NOMO-1 (cell line): ENCODE results near the gene NDFIP2.
"Not testable (repeated sequence)": the region's sequence is repeated elsewhere in the genome, so short reads cannot be mapped to it uniquely, and the experiment has no call there.

Experiments used
- DNase-seq, 2 experiments: peaks; one replicate each; lab custom pipeline; 2025; ENCODE audit not compliant: unreplicated experiment in 2 of 2; lab: John Stamatoyannopoulos, UW

The NDFIP2 gene

DNA sequence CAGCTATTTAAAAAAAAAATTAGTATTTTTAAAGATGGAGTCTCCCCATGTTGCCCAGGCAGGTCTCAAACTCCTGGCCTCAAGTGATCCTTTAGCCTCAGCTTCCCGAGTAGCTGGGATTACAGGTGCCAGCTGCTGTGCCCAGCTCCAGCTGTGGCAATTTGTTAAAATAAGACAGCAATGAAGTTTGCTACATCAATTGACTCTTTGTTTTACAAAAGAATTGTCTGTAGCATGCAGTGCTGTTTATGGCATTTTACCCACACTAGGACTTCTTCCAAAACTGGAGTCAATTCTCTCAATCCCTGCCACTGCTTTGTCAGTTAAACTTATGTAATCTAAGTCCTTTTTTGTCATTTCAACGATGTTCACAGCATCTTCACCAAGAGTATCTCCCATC is 49.3 kb downstream of the NDFIP2 start:
- DNase-seq: no peak

DNA sequence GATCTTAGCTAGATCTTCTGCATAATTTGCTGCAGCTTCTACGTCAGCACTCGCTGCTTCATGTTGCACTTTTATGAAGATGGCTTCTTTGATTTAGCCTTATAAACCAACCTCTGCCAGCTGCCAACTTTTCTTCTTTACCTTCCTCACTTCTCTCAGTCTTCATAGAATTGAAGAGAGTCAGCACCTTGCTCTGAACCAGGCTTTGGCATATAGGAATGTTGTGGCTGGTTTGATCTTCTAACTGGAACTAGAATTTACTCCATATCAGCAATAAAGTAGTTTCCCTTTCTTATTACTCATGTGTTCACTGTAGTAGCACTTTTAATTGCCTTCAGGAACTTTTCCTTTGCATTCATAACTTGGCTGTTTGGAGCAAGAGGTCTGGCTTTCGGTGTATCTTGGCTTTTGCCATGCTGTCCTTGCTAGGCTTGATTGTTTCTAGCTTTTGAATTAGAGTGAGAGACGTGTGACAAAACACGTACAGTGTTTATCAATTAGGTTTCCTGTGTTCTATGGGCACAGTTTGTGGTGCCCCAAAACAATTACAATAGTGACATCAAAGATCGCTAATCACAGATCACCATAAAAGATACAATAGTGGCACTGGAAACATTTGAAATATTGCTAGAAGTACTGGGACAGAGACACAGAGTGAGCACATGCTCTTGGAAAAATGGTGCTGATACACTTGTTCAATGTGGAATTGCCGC is 50.7 kb downstream of the NDFIP2 start:
- no peak for DNase-seq

DNA sequence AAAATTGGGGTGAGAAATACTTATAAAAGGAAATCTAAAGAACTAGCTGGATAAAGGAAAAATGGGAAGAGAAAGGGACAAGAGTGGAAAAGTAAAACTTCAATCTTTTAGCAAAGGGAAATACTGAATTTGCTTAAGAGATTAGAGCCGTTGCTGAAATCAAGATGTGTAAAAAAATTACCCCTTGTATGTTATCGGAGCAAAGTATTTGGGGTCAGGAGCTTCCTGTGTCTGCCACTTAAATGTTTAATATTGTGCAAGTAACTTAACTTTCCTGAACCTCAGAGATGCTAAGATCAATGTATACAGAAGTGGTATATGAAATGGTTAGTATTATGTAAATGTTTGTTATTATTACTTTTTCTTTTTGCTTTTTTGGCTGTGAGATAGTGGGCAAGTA is 51.6 kb downstream of the NDFIP2 start:
- no peak for DNase-seq

DNA sequence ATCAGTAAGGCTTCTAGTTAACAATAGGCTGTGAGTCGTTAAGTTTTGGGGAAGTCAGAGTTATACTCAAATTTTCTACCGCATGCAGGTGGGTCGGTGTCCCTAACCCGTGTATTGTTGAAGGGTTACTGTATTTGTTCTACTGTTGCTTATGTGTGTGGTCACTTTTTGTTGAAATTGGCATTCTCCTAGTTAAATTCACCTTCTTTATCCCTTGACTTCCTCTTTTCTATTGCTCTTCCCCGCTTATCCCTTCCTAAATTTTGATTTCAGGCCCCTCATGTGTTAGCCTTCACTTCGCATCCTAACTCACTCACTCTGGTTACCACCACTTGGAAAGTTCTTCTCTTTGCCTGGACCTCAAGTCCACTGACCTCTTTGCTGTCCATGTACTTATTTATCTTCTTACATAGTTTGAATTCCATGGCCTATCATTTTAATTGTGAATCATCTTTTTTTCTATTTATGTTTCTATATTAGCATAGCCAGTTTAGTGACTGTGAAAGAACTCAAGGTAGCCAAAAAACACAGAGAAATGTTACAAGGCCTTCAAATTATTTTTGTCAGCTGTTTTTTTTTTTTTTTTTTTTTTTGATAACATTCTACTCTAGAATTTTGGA is 52.9 kb downstream of the NDFIP2 start:
- DNase-seq: no peak

DNA sequence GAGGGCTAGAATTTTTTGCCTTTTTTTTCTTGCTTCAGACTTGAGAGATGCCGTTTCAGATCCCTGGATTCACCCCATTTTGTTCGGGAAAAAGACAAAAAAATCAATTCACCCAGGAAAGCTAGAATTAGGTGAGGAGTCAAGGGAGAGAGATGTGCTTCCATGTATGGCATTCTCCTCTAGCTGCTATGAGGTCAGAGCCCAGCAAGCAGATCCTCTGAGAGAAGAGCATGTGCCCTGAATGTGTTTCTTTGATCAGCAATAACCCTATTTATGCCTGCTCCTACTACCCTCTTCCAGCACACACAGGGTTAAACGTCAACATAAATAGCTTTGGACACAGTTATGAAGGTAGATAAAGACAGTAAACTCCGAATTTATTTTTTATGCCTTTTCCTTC is 53.6 kb downstream of the NDFIP2 start:
- no peak for DNase-seq

DNA sequence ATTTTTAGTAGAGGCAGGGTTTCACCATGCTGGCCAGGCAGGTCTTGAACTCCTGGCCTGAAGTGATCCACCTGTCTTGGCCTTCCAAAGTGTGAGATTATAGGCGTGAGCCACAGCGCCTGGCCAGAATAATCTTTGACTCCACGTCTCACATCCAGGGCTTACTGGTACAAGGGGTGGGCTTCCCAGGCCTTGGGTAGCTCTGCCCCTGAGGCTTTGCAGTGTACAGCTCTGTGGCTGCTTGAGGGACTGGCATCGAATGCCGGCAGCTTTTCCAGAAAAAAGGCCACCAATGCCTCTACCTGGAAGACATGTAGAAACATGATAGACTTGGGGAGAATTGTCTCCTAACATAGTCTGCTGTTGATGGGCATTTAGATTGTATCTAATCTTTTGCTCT is 57.8 kb downstream of the NDFIP2 start:
- no peak for DNase-seq

DNA sequence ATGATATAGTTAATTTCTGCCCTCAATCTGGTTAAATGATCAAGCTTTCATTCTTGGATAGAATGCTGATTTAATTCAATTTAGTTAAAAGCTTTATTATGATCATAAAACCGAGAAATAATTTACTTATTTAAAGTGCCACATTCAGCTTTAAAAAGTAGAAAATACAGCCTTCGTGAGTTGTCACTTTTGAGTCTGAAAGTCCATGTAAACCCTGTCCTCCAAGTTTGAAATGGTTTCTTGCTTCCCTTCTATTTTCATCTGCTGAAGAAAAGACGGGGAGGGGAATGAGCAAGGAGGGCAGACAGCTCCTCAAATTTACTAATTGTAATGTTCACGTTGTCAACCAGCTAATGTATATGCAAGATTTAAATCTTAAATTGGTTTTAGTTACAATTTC is 59.5 kb downstream of the NDFIP2 start:
- DNase-seq: no peak

DNA sequence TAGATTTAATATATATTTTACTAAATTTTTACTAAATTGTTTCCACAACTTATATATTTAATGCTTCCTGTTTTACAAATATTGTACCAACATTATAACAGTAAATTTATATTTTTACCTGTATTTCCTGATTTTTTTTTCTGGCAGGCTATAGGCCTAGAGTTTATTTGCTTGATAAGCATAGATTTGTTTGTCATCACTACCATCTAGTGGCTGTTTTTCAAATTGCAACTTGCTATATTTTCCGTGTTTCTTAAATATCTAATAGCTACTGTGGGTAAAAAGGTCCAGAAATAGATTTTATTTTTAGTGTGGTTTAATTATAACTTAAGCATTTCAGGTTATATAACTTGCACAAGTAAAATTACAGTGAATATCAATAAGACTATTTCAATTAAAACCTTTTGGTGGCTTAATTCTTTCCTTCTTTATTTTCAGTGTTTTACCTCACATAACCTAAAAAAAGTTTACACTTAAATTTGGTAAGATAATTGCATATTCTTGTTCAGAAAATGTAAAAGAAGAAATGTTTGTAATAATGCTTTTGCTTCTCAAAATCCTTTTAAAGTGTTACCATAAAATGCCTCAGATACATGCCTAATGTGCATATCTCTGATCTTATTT is 60.6 kb downstream of the NDFIP2 start:
- DNase-seq: peak in 1 of 2 experiments; percentile 50

DNA sequence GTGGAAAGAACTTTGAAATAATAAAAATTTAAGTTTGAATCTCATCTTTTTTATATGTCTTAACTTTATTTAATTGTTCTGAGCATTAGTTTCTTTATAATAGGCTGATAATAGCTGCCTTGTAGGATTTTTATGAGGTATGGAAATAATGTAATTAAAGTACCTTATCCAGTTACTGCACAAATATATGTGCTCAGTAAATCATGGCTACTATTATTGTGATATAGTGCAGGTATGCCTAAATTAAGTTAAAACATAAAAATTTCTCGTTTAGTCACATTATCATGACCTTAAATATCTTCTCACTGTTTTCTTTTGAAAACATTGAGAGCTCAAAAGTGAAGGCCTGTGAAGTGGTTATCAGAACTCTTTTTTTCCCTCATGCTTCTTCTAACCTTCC is 62.9 kb downstream of the NDFIP2 start:
- no peak for DNase-seq

DNA sequence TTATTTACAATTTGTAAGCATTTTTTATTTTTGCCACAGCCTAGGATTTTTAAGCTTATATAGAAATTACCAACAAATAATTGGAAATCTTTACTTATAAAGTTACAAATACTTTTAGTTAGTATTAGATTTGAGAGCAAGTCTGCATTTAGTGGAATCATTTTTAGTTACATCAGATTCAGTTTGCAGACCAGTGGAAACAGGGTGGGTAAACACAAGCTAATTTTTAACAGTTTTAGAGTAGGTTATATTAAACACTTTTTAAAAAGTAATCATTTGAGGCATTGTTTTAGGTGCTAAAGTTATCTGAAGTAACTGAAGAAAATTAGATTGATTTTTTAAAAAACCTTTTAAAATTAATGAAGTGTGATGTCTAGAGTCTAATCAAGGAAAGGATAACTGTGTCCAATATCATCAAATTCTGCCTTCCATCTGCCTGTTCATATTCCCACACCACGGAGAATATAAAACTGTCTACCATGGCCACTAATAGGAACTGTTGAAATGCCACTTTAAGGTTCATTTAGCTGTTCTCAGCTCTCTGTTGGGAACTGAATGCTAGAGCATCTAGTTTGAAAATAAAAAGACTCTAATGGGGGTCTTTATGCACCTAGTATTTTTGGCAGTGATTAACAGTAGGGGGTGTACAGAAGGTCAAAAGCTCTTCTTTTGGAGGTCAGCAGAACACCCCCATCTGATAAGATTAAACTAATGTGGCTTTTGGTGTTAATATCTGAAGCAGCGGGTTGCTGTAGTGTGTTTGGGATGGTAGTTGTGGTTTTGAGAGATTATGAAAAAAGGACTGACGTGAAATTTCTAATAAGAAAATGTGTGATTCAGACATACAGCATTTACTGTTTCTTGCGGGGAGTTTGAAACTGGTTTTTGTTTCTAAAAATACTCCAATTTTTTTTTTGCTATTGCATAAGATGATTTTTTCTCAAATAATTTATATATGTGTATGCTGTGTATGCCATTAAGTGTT is 66.5 kb downstream of the NDFIP2 start:
- DNase-seq: no peak

DNA sequence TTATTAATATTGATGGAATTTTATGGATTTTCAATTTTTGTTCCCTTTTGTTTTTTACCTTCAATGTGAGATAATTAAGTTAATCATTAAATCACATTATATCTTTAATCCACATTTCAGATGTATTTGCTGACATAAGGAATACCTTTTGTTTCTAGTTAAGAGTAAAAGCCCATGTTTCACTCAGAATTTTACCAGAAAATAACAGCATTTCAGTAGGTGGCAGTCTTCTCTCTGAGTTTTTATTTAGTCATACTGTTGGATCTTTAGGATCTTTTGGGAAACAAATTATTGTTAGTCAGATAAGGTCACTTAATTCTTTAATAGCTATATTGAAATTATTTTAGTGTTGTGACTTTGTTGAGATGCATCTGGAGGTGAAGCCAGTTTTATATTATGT is 67.9 kb downstream of the NDFIP2 start:
- no peak for DNase-seq

DNA sequence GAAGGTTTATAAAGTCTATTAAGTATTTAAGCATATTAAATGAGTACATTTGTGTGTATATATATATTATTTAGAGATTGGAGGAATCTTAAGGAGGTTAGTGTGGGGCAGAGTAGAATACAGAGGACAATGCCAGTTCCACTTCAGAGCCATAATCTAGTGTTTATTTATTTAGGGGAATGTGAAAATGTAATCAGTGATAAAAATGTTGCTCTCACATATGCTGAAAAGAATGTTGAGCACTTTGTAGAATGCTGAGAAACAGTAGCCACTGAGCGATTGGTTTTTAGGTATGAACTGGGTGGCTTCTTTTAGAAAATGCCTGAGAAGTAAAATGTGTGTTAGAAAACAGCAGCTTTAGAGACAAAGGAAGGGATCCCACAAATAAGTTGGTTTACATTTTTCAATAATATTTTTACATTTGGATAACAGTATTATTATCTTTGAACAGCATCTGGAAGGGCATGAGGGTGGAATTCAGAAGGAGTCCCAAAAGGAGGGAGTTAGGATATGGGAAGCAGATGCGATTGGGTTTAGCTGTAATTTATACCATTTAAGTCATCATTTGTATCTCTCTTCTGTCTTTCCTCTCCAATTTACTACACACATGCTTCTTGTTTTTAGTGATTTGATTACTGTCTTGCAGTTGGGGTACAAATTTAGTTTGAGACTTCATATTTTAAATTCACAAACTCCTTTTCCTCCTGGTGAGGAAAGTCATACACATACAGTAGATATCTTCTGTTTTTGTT is 68.6 kb downstream of the NDFIP2 start:
- DNase-seq: no peak

DNA sequence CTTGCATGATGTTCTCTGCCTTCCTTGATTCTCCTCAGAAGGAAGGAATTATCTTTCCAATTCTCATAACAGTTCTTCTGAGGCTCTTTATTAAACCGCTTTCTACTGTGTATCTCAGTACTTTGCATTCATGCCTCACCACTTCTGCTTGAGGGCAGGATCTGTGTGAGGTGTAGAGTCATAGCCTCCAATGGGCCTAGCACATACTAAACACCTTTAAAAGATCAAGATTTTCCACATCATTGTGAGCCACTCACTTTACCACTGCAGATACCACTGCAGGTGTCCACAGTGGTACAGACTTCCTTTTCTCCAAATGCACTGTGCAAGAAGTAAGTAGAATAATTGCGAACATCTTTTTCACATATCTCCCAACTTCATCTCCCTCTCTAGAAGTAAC is 76.7 kb downstream of the NDFIP2 start:
- DNase-seq: no peak

DNA sequence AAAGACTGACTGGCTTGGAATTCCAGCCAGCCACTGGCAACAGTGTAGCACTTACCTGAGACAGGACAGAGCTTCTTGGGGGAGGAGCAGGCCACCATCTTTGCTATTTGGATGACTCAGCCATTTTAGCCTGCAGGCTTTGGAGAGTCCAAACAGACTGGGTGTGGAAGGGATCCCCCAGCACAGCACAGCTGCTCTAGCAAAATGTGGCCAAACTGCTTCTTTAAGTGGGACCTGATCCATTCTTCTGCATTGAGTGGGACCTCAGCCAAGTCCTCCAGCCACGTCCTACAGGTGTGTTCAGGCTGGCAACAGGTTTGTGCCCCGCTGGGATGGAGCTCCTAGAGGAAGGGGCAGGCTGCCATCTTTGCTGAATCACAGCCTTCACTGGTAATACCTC is 80.0 kb downstream of the NDFIP2 start:
- no peak for DNase-seq

DNA sequence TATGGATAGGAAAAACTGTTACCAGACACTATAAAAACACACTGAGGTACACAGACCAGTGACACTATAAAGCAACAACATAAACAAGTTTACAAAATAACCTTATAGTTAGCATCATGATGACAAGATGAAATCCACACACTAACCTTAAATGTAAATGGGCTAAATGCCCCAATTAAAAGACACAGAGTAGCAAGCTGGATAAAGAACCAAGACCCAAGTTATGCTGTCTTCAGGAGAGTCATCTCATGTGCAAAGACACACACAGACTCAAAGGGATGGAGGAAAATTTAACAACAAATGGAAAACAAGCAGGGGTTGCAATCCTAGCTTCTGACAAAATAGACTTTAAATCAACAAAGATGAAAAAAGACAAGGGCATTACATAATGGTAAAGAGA is 81.6 kb downstream of the NDFIP2 start:
- DNase-seq: no peak

DNA sequence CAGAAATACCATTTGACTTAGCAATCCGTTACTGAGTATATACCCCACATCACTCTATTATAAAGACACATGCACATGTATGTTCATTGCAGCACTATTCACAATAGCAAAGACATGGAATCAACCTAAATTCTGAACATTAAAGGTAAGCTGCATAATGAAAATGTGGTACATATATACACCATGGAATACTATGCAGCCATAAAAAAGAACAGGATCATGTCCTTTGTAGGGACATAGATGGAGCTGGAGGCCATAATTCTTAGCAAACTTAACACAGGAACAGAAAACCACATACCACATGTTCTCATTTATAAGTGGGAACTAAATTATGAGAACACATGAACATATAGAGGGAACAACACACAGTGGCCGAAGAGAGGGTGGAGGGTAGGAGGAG is 85.2 kb downstream of the NDFIP2 start:
- DNase-seq: no peak

DNA sequence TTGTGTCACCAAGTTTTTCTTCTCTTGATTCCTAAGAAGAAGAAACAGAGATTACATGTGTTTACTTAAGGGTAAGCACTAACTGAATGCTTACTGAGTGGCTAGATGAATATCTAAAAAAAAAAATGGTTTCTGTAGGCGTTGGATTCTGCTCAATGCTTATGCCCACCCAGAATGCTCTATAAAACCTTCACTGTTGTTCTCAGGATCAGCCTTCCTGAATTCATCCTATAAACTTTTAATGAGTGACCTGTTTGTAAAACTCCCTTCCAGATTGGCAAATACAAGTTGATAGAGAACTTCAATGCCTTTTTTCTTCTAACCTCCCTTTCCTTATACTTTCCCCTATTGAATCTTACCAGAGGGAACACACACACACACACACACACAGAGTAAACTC is 90.2 kb downstream of the NDFIP2 start:
- no peak for DNase-seq

DNA sequence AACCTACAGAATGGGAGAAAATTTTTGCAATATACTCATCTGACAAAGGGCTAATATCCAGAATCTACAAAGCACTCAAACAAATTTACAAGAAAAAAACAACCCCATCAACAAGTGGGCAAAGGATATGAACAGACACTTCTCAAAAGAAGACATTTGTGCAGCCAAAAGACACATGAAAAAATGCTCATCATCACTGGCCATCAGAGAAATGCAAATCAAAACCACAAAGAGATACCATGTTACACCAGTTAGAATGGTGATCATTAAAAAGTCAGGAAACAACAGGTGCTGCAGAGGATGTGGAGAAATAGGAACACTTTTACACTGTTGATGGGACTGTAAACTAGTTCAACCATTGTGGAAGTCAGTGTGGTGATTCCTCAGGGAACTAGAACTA is 92.9 kb downstream of the NDFIP2 start:
- not testable (repeated sequence) for DNase-seq

DNA sequence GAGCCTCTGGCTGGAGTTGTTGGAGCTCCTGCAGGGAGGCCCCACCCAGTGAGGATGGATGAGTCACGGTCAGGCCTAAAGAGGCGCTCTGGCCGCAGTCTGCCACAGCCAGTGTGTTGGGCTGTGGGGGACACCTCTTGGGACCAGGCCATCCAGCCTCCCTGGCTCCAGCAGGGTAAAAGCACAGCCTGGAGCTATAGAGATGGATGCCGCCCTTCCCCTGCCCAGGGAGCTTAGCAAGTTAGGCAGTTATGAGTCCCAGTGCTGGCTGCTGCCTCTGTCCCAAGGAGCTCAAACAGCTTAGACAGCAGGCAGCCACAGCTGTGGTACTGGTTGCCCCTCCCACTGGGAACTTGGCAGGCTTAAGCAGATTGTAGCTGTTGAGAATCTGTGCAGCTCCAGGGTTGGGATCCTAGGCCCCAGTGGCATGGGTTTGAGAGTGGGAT is 100.9 kb downstream of the NDFIP2 start:
- DNase-seq: no peak

DNA sequence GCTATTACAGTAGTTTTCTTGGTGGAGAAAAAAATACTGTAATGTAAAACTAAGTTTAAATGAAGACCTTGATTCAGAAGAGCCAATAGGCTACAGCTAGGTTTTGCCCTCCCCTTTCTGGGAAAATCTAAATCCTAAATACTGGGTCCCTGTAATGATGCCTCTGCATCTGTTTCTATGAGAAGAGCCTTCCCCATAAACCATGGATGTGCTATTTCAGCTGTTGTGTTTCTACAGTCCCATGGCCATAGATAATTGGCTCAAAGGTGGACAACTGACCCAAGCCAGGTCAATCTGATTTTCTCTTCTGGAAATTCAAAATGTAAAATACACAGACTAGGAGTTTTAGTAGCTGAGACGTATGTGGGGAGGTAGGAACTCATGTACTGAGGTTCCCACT is 101.9 kb downstream of the NDFIP2 start:
- DNase-seq: no peak
